T-cell (primary cell): ENCODE measurements around the gene C15orf61. TPM values are rescaled to one million over a fixed set of nuclear protein-coding genes. Genes with fewer than 3 reads are reported as not detected.

ENCODE experiments used
- ATAC-seq, 4 experiments: fragments of 200-7000 bp in 3 of 4; fragments of 150-1000 bp in 1 of 4; cut with Tn5 transposase; replicated peaks in 1 of 4; 1 replicate in 3 of 4; 2 replicates in 1 of 4; pipeline ENCODE4 v1.10.0; 2021; ENCODE audit warnings: moderate library complexity in 3 of 4, mild to moderate bottlenecking in 2 of 4, moderate number of reproducible peaks in 1 of 4
- CTCF ChIA-PET, 2 donors: fragments of 300-600 bp; sonication (Branson Sonifier 250); formaldehyde crosslinking; loops; one replicate each; lab custom pipeline; 2022; ENCODE audit warnings: antibody characterized with exemption in 2 of 2; lab: Charles Lee
- POLR2A ChIA-PET, 2 donors: fragments of 300-600 bp; sonication (Branson Sonifier 250); formaldehyde crosslinking; loops; one replicate each; lab custom pipeline; 2022; ENCODE audit warnings: antibody characterized with exemption in 2 of 2; lab: Charles Lee
- DNase-seq, 35 experiments: peaks; one replicate each; pipeline versions ENCODE4 v3.0.0 to v3.0.0-alpha.2; 2013 to 2023
- H3K27ac ChIP-seq: one replicate; pipeline ENCODE4 v1.5.1; 2013; ENCODE audit warnings: low read length
- H3K27me3 ChIP-seq, 2 experiments: replicated peaks in 1 of 2; 1 replicate in 1 of 2; 2 replicates in 1 of 2; pipeline versions ENCODE4 v1.6.1 to v1.7.0; 2013; ENCODE audit warnings: low read length in 1 of 2, mixed read lengths in 1 of 2; ENCODE audit not compliant: control insufficient read depth in 2 of 2, insufficient read depth in 2 of 2; ENCODE audit errors: extremely low read depth in 1 of 2
- H3K36me3 ChIP-seq, 2 donors: 1 replicate in 1 of 2; 2 replicates in 1 of 2; pipeline versions ENCODE4 v1.6.1 to v1.7.0; 2013; ENCODE audit warnings: low read length in 1 of 2; ENCODE audit not compliant: control insufficient read depth in 2 of 2, insufficient read depth in 1 of 2; ENCODE audit errors: extremely low read depth in 1 of 2
- H3K4me1 ChIP-seq, 2 experiments: 1 replicate in 1 of 2; 2 replicates in 1 of 2; pipeline versions ENCODE4 v1.6.1 to v1.7.0; 2013; ENCODE audit warnings: low read length in 2 of 2, mixed read lengths in 1 of 2; ENCODE audit not compliant: insufficient read depth in 2 of 2, control insufficient read depth in 1 of 2; ENCODE audit errors: extremely low read depth in 1 of 2
- H3K4me3 ChIP-seq, 2 donors: 1 replicate in 1 of 2; 2 replicates in 1 of 2; pipeline versions ENCODE4 v1.5.1 to v1.7.0; 2013; ENCODE audit warnings: mild to moderate bottlenecking in 2 of 2, low read length in 1 of 2, moderate library complexity in 1 of 2; ENCODE audit not compliant: control insufficient read depth in 1 of 2; ENCODE audit errors: extremely low read depth in 1 of 2
- H3K9me3 ChIP-seq: 2 replicates; pipeline ENCODE4 v1.7.0; 2013
- H3K27ac Mint-ChIP-seq, 2 donors: one replicate each; pipeline ENCODE4 v1.8.0; 2020 to 2021; ENCODE audit warnings: mild to moderate bottlenecking in 2 of 2, mixed read lengths in 2 of 2
- H3K27me3 Mint-ChIP-seq, 2 donors: one replicate each; pipeline ENCODE4 v1.8.0; 2021 to 2022; ENCODE audit warnings: mixed read lengths in 2 of 2
- H3K36me3 Mint-ChIP-seq: one replicate; pipeline ENCODE4 v1.8.0; 2021; ENCODE audit warnings: mixed read lengths
- H3K4me1 Mint-ChIP-seq, 3 donors: one replicate each; pipeline ENCODE4 v1.8.0; 2020 to 2022; ENCODE audit warnings: mixed read lengths in 3 of 3, mild to moderate bottlenecking in 1 of 3
- H3K4me3 Mint-ChIP-seq, 3 donors: one replicate each; pipeline ENCODE4 v1.8.0; 2020 to 2022; ENCODE audit warnings: mild to moderate bottlenecking in 3 of 3, mixed read lengths in 3 of 3, moderate library complexity in 3 of 3
- H3K9me3 Mint-ChIP-seq, 3 donors: one replicate each; pipeline ENCODE4 v1.8.0; 2020 to 2022; ENCODE audit warnings: mixed read lengths in 3 of 3
- WGBS: methylation state at CpG from one replicate; pipeline ENCODE4 v1.1.5; 2013; ENCODE audit warnings: missing lambda C conversion rate; ENCODE audit not compliant: insufficient coverage; 5-methylcytosine and 5-hydroxymethylcytosine counted together
- total RNA-seq, 35 experiments: library from RNA in 6 of 35; stranded (reverse) in 6 of 35; fragments of 120-200 nt in 1 of 35; gene quantifications; one replicate each; pipeline versions ENCODE4 v1.2.1 to v1.2.4 and lab custom pipeline; 2013 to 2026

The C15orf61 gene
- total RNA-seq, 5 donors from 2014 or later (not counting 1 experiment from before 2014, with no cell fraction given): 8.2 to 9.3 (median 8.9) TPM

DNA sequence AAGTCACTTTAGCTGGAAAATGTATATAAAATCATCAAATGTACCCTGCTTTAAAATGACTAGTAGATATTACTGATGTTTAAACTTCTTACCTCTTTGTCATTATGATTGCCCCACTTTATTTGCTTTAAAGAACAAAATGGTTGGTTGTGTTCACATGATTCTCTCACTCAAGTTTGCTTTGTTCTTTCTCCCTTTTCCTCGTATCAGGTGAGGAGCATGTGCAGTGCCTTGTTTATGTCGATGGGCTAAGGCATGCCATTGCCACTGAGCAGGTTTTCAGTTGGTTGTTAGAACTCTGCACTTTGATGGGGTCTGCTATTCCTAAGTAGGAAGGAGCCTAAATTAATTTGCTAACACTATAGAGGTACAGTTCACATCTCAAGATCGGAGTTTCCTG lies 26.9 kb downstream of the C15orf61 start:
- ChIA-PET CTCF (interaction anchor here in 1 of 2 donors (0.8 kb wide), 1 partner anchor 91 kb away, joined by 3 read pairs; no protein-coding TSS in a partner anchor), POLR2A (no interaction called here)
- H3K27ac Mint-ChIP-seq: no peak overlapping the region

GRCh38 chr15:67548236-67548852 lies 27.4 kb downstream of the C15orf61 start:
- Mint-ChIP-seq H3K4me3 (no peak overlapping the region), H3K4me1 (peaks cover 49 to 54% (median 49%) of the 10 kb centered on the region in 3 donors), H3K27me3 (no peaks in the 10 kb centered on the region), H3K9me3 (no peaks in the 10 kb centered on the region), H3K36me3 (peaks cover 42% of the 10 kb centered on the region), H3K27ac (no peak overlapping the region)
- no CpG with 5 or more reads among the region's 2 CpGs for WGBS
- Histone ChIP-seq H3K36me3 (peaks cover 0 to 21% of the 10 kb centered on the region in 2 donors), H3K27ac (no peak overlapping the region), H3K9me3 (no peaks in the 10 kb centered on the region), H3K4me1 (peaks cover 9 to 16% of the 10 kb centered on the region in 2 experiments), H3K4me3 (no peak overlapping the region), H3K27me3 (no peaks in the 10 kb centered on the region)
- DNase-seq (no peak), ATAC-seq (no peak)
- CTCF ChIA-PET: interaction anchor here in 1 of 2 donors (0.8 kb wide), 1 partner anchor 91 kb away, joined by 3 read pairs; no protein-coding TSS in a partner anchor
- POLR2A ChIA-PET: no interaction called here

More for the DNA sequence above, 26.9 kb downstream of the C15orf61 start:
- H3K9me3 Mint-ChIP-seq: no peaks in the 10 kb centered on the region
- ATAC-seq (no peak), DNase-seq (no peak)
- WGBS: no CpG with 5 or more reads among the region's 3 CpGs
- no peaks in the 10 kb centered on the region for H3K9me3 ChIP-seq
- H3K36me3 ChIP-seq: peaks cover 0 to 21% of the 10 kb centered on the region in 2 donors
- no peaks in the 10 kb centered on the region for H3K27me3 Mint-ChIP-seq
- H3K27ac ChIP-seq: no peak overlapping the region
- no peaks in the 10 kb centered on the region for H3K27me3 ChIP-seq
- H3K36me3 Mint-ChIP-seq: peaks cover 38% of the 10 kb centered on the region
- peaks cover 13 to 21% of the 10 kb centered on the region in 2 experiments for H3K4me1 ChIP-seq
- peaks cover 54 to 59% (median 54%) of the 10 kb centered on the region in 3 donors for H3K4me1 Mint-ChIP-seq
- no peak overlapping the region for H3K4me3 Mint-ChIP-seq
- H3K4me3 ChIP-seq: no peak overlapping the region

- 86% methylated on average over 5 of the region's 8 CpGs for WGBS
- H3K4me1 Mint-ChIP-seq: peaks cover 42 to 47% (median 42%) of the 10 kb centered on the region in 3 donors
- CTCF ChIA-PET: no interaction called here
- ATAC-seq (no peak), DNase-seq (no peak)
- no peaks in the 10 kb centered on the region for H3K27me3 Mint-ChIP-seq
- POLR2A ChIA-PET: interaction anchor here in 1 of 2 donors (0.7 kb wide), 1 partner anchor 127 kb away, joined by 4 read pairs; no protein-coding TSS in a partner anchor
- H3K4me3 ChIP-seq: no peak overlapping the region
- H3K9me3 ChIP-seq: no peaks in the 10 kb centered on the region
- H3K4me1 ChIP-seq: peaks cover 7 to 8% of the 10 kb centered on the region in 2 experiments
- no peaks in the 10 kb centered on the region for H3K27me3 ChIP-seq
- no peak overlapping the region for H3K27ac ChIP-seq
- peaks cover 0 to 21% of the 10 kb centered on the region in 2 donors for H3K36me3 ChIP-seq
- no peaks in the 10 kb centered on the region for H3K9me3 Mint-ChIP-seq
- peaks cover 42% of the 10 kb centered on the region for H3K36me3 Mint-ChIP-seq
- no peak overlapping the region for H3K4me3 Mint-ChIP-seq
- no peak overlapping the region for H3K27ac Mint-ChIP-seq
Observed at GRCh38 chr15:67548862-67549651, 28.1 kb downstream of the C15orf61 start.

GRCh38 chr15:67549736-67550135 lies 28.8 kb downstream of the C15orf61 start:
- POLR2A ChIA-PET: interaction anchor here (0.5 to 0.7 kb wide), 2 partner anchors 127 to 296 kb away, joined by 3 to 4 read pairs; no protein-coding TSS in a partner anchor
- H3K27ac Mint-ChIP-seq: no peak overlapping the region
- peaks cover 3 to 21% of the 10 kb centered on the region in 2 donors for H3K36me3 ChIP-seq

GRCh38 chr15:67550522-67550921 lies 29.6 kb downstream of the C15orf61 start:
- no peak overlapping the region for H3K4me3 Mint-ChIP-seq
- DNase-seq: no peak
- CTCF ChIA-PET: no interaction called here

More at GRCh38 chr15:67549736-67550135, 28.8 kb downstream of the C15orf61 start:
- H3K9me3 ChIP-seq: no peaks in the 10 kb centered on the region
- CTCF ChIA-PET: no interaction called here
- WGBS: 100% methylated on average over 2 of the region's 3 CpGs
- no peak overlapping the region for H3K27ac ChIP-seq
- Mint-ChIP-seq H3K9me3 (no peaks in the 10 kb centered on the region), H3K36me3 (peaks cover 44% of the 10 kb centered on the region), H3K4me1 (peaks cover 35 to 41% (median 37%) of the 10 kb centered on the region in 3 donors), H3K27me3 (no peaks in the 10 kb centered on the region), H3K4me3 (no peak overlapping the region)
- ATAC-seq (no peak), DNase-seq (no peak)
- no peak overlapping the region for H3K4me3 ChIP-seq
- H3K4me1 ChIP-seq: peaks cover 3 to 8% of the 10 kb centered on the region in 2 experiments
- no peaks in the 10 kb centered on the region for H3K27me3 ChIP-seq

DNA sequence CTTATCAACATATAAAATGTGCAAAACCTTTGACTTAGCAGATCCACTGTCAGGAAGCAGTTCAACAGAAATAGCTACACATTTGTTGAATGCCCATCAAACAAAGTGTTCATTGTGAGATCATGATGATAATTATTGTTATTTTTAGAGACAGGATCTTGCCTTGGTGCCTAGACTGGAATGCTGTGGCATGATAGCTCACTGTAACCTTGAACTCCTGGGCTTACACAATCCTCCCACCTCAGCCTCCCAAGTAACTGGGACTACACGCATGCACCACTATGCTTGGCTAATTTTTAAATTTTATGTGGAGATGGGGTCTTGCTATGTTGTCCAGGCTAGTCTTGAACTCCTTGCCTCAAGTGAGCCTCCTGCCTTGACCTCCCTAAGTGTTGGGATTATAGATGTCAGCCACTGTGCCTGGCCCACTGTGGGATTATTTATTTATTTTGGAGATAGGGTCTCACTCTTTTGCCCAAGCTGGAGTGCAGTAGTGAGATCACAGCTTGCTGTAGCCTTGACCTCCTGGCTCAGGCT lies 30.3 kb downstream of the C15orf61 start:
- no peaks in the 10 kb centered on the region for H3K9me3 Mint-ChIP-seq
- no peak overlapping the region for H3K4me3 Mint-ChIP-seq
- no peak for ATAC-seq
- peaks cover 42% of the 10 kb centered on the region for H3K36me3 Mint-ChIP-seq
- no peaks in the 10 kb centered on the region for H3K9me3 ChIP-seq
- H3K36me3 ChIP-seq: peaks cover 7 to 17% of the 10 kb centered on the region in 2 donors
- CTCF ChIA-PET: interaction anchor here in 1 of 2 donors (0.5 kb wide), 1 partner anchor 272 kb away, joined by 3 read pairs; no protein-coding TSS in a partner anchor
- no peak overlapping the region for H3K27ac Mint-ChIP-seq
- no peak overlapping the region for H3K27ac ChIP-seq
- H3K27me3 ChIP-seq: no peaks in the 10 kb centered on the region
- H3K27me3 Mint-ChIP-seq: no peaks in the 10 kb centered on the region
- peaks cover 26 to 33% (median 28%) of the 10 kb centered on the region in 3 donors for H3K4me1 Mint-ChIP-seq
- POLR2A ChIA-PET: interaction anchor here (0.5 to 0.7 kb wide), 3 partner anchors 21 to 94 kb away, joined by 4 read pairs; no protein-coding TSS in a partner anchor
- no peak overlapping the region for H3K4me3 ChIP-seq
- H3K4me1 ChIP-seq: peaks cover 3 to 5% of the 10 kb centered on the region in 2 experiments
- no peak for DNase-seq
- WGBS: no CpG with 5 or more reads among the region's 1 CpG

More at GRCh38 chr15:67550522-67550921, 29.6 kb downstream of the C15orf61 start:
- H3K27ac ChIP-seq: no peak overlapping the region
- WGBS: 100% methylated on average over 1 of the region's 4 CpGs
- peaks cover 30 to 36% (median 34%) of the 10 kb centered on the region in 3 donors for H3K4me1 Mint-ChIP-seq
- peaks cover 3 to 5% of the 10 kb centered on the region in 2 experiments for H3K4me1 ChIP-seq
- no peak for ATAC-seq
- no peaks in the 10 kb centered on the region for H3K9me3 ChIP-seq
- H3K27me3 ChIP-seq: no peaks in the 10 kb centered on the region
- H3K36me3 Mint-ChIP-seq: peaks cover 43% of the 10 kb centered on the region
- peaks cover 7 to 21% of the 10 kb centered on the region in 2 donors for H3K36me3 ChIP-seq
- H3K9me3 Mint-ChIP-seq: no peaks in the 10 kb centered on the region
- H3K4me3 ChIP-seq: no peak overlapping the region
- POLR2A ChIA-PET: interaction anchor here in 1 of 2 donors (0.5 to 0.7 kb wide), 2 partner anchors 20 to 93 kb away, joined by 4 read pairs; no protein-coding TSS in a partner anchor
- no peak overlapping the region for H3K27ac Mint-ChIP-seq
- no peaks in the 10 kb centered on the region for H3K27me3 Mint-ChIP-seq
